ENCODE measurements around the gene SLC51A. TPM values are rescaled to one million over a fixed set of nuclear protein-coding genes. Genes with fewer than 3 reads are reported as not detected.

SLC51A gene
- total and polyA plus RNA-seq, 9 of the 15 experiments (the other 6 are each of a cell fraction or from before 2014, with no cell fraction given): 0.35 to 0.38 TPM; not detected in 7

DNA sequence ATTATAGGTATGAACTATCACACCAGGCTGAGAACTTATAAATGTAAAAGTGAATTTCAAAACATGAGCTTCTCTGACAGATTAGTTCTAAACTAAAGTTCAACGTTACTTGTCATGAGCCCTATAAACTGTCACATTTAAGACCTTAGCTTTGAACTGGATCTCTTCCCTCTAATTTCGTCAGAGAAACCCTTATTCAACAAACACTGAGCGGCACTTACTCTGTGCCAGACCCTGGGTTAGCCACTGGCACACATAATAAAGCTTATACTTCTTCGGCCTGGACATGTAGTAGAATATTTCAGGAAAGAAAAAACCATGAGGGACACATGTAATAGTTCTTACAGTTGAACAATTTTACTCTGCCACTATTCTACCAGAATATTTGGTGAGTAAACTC lies 65.6 kb downstream of the SLC51A start:
- Histone ChIP-seq H3K27me3 (ENCODE audit: control insufficient read depth in 2 of 2, insufficient read depth in 2 of 2, low read length in 2 of 2) (no peaks in the 10 kb centered on the region), H3K79me2 (ENCODE audit: control insufficient read depth, insufficient read depth, low read length) (peaks cover 90% of the 10 kb centered on the region), H3K36me3 (ENCODE audit: control insufficient read depth, insufficient read depth, low read length) (peaks cover 11% of the 10 kb centered on the region), H2AFZ (ENCODE audit: low read depth, low read length) (no peak overlapping the region), H3K4me2 (ENCODE audit: insufficient read depth, low read length) (no peak overlapping the region), H3K27ac (ENCODE audit: extremely low read depth, low read depth, low read length) (no peak overlapping the region), H3K9me1 (ENCODE audit: control insufficient read depth, insufficient read depth, low read length) (no peaks in the 10 kb centered on the region), H3K9ac (ENCODE audit: insufficient read depth in 1 of 2, low read depth in 2 of 2, low read length in 2 of 2) (no peak overlapping the region), H3K4me3 (no peak overlapping the region), H3K9me3 (replicated peaks; ENCODE audit: control insufficient read depth, insufficient read depth, low read depth, low read length) (no peaks in the 10 kb centered on the region), H4K20me1 (replicated peaks; ENCODE audit: control insufficient read depth, insufficient read depth, low read length) (no peaks in the 10 kb centered on the region), H3K4me1 (replicated peaks in 1 of 2; ENCODE audit: control insufficient read depth in 2 of 2, insufficient read depth in 2 of 2, low read length in 2 of 2) (peaks cover 24 to 55% of the 10 kb centered on the region in 2 experiments)
- ChIA-PET POLR2A (interaction anchor here (1.8 to 2.0 kb wide), 3 partner anchors 9 to 55 kb away, joined by 6 to 9 read pairs (median 6); no protein-coding TSS in a partner anchor), CTCF (ENCODE audit: low intra/inter-chr PET ratio) (no interaction called here)
- ATAC-seq (no peak), DNase-seq (ENCODE audit: extremely low read depth in 1 of 4, low spot score in 3 of 4) (no peak), FAIRE-seq (no peak)
- 70% methylated on average over 4 of the region's 4 CpGs for WGBS (ENCODE audit: insufficient coverage, low coverage, missing lambda C conversion rate)
- in situ Hi-C loops (cut with MboI): no loop called here
- intact Hi-C loops (cut with micrococcal nuclease): no loop called here
- no peak for TF ChIP-seq STAG1 (CRISPR knock-in tag; IDR thresholded peaks at IDR 0.05; ENCODE audit: borderline replicate concordance)
- TF ChIP-seq CREM (IDR thresholded peaks at IDR 0.05; ENCODE audit: low read depth): no peak
- TF ChIP-seq, protein P1, sequence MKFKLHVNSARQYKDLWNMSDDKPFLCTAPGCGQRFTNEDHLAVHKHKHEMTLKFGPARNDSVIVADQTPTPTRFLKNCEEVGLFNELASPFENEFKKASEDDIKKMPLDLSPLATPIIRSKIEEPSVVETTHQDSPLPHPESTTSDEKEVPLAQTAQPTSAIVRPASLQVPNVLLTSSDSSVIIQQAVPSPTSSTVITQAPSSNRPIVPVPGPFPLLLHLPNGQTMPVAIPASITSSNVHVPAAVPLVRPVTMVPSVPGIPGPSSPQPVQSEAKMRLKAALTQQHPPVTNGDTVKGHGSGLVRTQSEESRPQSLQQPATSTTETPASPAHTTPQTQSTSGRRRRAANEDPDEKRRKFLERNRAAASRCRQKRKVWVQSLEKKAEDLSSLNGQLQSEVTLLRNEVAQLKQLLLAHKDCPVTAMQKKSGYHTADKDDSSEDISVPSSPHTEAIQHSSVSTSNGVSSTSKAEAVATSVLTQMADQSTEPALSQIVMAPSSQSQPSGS (CRISPR knock-in tag; IDR thresholded peaks at IDR 0.05): no peak
- no peak for TF ChIP-seq NELFE (IDR thresholded peaks at IDR 0.05; ENCODE audit: insufficient read depth, insufficient read length)
- TF ChIP-seq ELF2 (CRISPR knock-in tag; IDR thresholded peaks at IDR 0.05): no peak
- no peak for TF ChIP-seq FOXJ2 (tag; IDR thresholded peaks at IDR 0.05)
- no peak for TF ChIP-seq NFATC3 (IDR thresholded peaks at IDR 0.05)
- TF ChIP-seq ETS2 (tag; IDR thresholded peaks at IDR 0.05; ENCODE audit: borderline replicate concordance, poor library complexity, severe bottlenecking): no peak
- TF ChIP-seq, protein P2, sequence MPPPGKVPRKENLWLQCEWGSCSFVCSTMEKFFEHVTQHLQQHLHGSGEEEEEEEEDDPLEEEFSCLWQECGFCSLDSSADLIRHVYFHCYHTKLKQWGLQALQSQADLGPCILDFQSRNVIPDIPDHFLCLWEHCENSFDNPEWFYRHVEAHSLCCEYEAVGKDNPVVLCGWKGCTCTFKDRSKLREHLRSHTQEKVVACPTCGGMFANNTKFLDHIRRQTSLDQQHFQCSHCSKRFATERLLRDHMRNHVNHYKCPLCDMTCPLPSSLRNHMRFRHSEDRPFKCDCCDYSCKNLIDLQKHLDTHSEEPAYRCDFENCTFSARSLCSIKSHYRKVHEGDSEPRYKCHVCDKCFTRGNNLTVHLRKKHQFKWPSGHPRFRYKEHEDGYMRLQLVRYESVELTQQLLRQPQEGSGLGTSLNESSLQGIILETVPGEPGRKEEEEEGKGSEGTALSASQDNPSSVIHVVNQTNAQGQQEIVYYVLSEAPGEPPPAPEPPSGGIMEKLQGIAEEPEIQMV (tag; conservative IDR thresholded peaks at IDR 0.05; ENCODE audit: low read depth): no peak
- TF ChIP-seq, protein P3, sequence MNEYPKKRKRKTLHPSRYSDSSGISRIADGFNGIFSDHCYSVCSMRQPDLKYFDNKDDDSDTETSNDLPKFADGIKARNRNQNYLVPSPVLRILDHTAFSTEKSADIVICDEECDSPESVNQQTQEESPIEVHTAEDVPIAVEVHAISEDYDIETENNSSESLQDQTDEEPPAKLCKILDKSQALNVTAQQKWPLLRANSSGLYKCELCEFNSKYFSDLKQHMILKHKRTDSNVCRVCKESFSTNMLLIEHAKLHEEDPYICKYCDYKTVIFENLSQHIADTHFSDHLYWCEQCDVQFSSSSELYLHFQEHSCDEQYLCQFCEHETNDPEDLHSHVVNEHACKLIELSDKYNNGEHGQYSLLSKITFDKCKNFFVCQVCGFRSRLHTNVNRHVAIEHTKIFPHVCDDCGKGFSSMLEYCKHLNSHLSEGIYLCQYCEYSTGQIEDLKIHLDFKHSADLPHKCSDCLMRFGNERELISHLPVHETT (CRISPR knock-in tag; conservative IDR thresholded peaks at IDR 0.05 in 1 of 2, IDR thresholded peaks at IDR 0.05 in 1 of 2): no peak
- BruUV-seq (replicated peaks): no TSS peak

All from K562 (cell line).